ENCODE data around the gene NYNRIN. TPM values are rescaled to one million over a fixed set of nuclear protein-coding genes. Genes with fewer than 3 reads are reported as not detected.
"Not testable (repeated sequence)": the region's sequence is repeated elsewhere in the genome, so short reads cannot be mapped to it uniquely, and the experiment has no call there.

The NYNRIN gene
- total RNA-seq: 10 to 100 TPM in 2 of 4 donors, 1 to 10 TPM in 2; 3.2 to 15.5 (median 10.3) TPM

DNA sequence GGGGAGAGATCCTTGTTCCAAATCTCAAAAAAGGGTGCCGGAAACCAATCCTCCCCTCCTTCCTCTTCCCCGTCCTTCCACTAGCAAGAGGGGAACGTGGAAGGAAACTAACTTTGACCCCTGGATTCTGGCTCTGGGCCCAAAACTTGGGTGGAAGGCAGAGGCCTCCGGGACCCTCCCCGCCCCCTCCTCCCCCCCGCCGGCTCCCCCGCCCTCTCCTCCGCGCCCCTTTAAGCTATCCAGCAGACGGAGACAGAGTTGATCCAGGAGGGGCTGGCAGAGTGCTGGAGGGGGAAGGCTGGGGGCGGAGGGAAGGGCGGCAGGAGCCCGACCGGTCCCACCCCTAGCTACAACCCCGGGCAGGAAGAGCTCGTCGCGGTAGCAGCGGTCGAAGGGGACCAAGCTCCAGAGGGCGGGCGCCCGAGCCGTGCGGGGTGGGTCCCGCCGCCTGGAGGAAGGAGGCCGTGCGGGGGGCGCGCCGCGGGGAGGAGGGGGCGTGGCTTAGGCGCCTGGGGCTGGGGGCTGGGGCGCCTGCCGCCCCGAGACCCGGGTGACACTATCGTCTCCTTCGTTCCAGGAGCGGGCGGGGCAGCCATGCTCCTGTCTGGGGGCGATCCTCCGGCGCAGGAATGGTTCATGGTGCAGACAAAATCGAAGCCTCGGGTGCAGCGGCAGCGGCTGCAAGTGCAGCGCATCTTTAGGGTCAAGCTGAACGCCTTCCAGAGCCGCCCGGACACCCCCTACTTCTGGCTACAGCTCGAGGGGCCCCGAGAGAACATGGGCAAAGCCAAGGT is at the start of gene NYNRIN:
TSS of gene NYNRIN (plus strand) at position 351 of the 794 bp plus-strand sequence. CDS start at position 595, 244 bp downstream.
- Histone ChIP-seq H3K4me1 (peaks cover 0 to 35% (median 5%) of the 10 kb centered on the region in 4 donors), H3K4me3 (peak within 1 kb of the TSS; percentile 46 to 76 (median 57)), H3K36me3 (no peaks in the 10 kb centered on the region), H3K27ac (peak within 1 kb of the TSS; percentile 53 to 81 (median 62)), H3K9me3 (no peaks in the 10 kb centered on the region), H3K27me3 (no peaks in the 10 kb centered on the region)
- peak; percentile 18 to 63 (median 62) for DNase-seq
- TF ChIP-seq POLR2A (IDR thresholded peaks at IDR 0.05): no peak
- TF ChIP-seq, protein P1, sequence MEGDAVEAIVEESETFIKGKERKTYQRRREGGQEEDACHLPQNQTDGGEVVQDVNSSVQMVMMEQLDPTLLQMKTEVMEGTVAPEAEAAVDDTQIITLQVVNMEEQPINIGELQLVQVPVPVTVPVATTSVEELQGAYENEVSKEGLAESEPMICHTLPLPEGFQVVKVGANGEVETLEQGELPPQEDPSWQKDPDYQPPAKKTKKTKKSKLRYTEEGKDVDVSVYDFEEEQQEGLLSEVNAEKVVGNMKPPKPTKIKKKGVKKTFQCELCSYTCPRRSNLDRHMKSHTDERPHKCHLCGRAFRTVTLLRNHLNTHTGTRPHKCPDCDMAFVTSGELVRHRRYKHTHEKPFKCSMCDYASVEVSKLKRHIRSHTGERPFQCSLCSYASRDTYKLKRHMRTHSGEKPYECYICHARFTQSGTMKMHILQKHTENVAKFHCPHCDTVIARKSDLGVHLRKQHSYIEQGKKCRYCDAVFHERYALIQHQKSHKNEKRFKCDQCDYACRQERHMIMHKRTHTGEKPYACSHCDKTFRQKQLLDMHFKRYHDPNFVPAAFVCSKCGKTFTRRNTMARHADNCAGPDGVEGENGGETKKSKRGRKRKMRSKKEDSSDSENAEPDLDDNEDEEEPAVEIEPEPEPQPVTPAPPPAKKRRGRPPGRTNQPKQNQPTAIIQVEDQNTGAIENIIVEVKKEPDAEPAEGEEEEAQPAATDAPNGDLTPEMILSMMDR (IDR thresholded peaks at IDR 0.05): no peak

DNA sequence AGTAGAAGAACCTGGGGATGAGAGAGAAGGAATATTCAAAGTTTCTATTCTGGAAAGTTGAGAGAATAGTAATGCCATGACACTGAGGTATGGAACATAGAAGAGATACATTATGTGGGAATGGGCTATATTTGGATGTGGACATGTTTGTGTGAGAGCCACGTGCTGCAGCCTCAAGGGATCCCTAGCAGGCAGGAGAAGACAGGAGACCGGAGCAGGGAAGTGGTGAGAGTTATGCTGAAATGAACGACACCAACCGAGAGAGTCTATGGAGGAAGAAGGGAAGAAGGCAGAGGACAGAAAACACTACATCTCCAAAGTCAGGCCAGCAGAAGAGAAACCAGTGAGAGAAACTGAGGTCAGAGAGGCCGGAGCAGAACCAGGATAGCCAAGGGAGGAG is 49.1 kb upstream of the NYNRIN start:
- peaks cover 0 to 17% (median 0%) of the 10 kb centered on the region in 4 donors for H3K4me1 ChIP-seq
- H3K27me3 ChIP-seq: no peaks in the 10 kb centered on the region
- no peaks in the 10 kb centered on the region for H3K36me3 ChIP-seq
- DNase-seq: no peak
- no peak overlapping the region for H3K27ac ChIP-seq
- no peaks in the 10 kb centered on the region for H3K9me3 ChIP-seq
- no peak overlapping the region for H3K4me3 ChIP-seq
- TF ChIP-seq, protein P1 (IDR thresholded peaks at IDR 0.05): no peak
- no peak for TF ChIP-seq POLR2A (IDR thresholded peaks at IDR 0.05)

DNA sequence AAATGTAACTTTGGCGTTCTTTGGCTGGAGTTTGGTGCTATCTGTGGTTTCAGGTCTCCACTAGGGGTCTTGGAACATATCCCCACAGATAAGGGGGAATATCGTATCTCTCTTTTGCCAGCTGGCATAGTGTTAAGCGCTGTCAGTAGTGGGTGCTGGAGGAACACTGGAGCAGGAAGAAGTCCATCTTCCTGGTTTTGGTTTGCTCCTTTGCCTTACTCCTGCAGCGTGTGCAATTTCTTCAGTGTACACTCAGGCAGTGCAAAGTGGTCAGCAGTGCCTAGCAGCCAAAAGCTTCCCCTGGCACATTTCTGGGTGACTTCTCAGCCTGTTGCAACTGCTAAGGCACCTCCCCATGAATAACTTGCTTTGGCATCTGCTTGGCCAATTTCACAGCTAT is 47.3 kb upstream of the NYNRIN start:
- DNase-seq: no peak
- TF ChIP-seq POLR2A (IDR thresholded peaks at IDR 0.05): no peak
- TF ChIP-seq, protein P1 (IDR thresholded peaks at IDR 0.05): no peak
- no peak overlapping the region for H3K4me3 ChIP-seq
- H3K9me3 ChIP-seq: no peaks in the 10 kb centered on the region
- H3K27ac ChIP-seq: no peak overlapping the region
- H3K4me1 ChIP-seq: peaks cover 0 to 17% (median 0%) of the 10 kb centered on the region in 4 donors
- H3K36me3 ChIP-seq: no peaks in the 10 kb centered on the region
- no peaks in the 10 kb centered on the region for H3K27me3 ChIP-seq

DNA sequence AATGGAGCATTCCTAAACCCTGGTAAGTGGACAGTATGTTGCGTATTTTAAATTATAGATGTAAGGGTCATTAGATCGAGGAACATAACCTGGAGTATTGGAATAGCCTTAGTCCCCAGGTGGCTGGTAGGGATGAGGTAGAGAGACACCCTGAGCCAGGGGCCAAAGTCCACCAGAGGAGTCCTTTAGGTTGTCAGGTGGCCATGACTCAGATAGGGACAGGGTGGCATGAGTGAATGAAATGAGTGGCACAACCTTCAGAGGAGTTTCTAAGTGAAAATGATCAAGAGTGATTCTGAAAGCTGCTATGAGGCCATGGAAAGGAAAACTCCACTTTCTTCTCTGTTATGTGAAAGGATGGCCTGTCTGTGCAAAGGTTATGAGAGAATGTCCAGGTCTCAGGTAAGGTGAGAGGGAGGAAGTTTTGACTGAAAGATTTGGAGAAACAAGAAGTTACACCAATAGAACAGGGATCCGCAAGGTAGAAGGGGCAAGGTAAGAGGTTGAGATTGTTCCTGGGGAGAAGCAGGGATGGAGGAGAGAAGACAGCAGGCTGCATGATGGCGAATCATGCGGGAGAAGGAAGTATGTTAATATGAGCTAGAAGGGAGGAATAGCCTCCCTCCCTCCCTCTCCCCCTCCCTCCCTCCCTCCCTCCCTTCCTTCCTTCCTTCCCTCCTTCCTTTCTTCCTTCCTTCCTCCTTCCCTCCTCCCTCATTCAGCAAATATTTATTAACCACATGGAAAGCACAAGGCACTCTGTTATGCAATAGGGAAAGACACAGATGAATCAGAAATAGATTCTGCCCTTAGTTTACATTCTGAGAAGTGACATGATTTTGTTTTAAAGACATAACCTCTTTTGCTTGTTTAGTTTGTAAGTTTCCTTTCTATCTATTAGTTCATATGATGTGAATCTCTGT is 45.0 kb upstream of the NYNRIN start:
- no peaks in the 10 kb centered on the region for H3K36me3 ChIP-seq
- no peak for TF ChIP-seq POLR2A (IDR thresholded peaks at IDR 0.05)
- TF ChIP-seq, protein P1 (IDR thresholded peaks at IDR 0.05): no peak
- no peaks in the 10 kb centered on the region for H3K9me3 ChIP-seq
- H3K4me3 ChIP-seq: no peak overlapping the region
- peaks cover 0 to 8% (median 0%) of the 10 kb centered on the region in 4 donors for H3K4me1 ChIP-seq
- H3K27me3 ChIP-seq: no peaks in the 10 kb centered on the region
- peak in 2 of 3 donors; percentile 78 to 89 for DNase-seq
- H3K27ac ChIP-seq: peak overlapping the region in 3 of 4 donors; percentile 43 to 81 (median 71)

DNA sequence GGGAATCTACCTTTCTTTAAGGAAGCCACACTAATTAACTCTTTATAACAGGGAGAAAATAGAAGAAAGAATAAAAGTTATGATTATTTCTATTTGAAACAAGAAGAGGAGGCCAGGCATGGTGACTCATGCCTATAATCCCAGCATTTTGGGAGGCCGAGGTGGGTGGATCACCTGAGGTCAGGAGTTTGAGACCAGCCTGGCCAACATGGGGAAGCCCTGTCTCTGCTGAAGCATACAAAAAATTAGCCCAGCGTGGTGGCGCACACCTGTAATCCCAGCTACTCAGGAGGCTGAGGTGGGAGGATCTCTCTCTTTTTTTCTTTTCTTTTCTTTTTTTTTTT is 44.3 kb upstream of the NYNRIN start:
- DNase-seq, H3K4me3 ChIP-seq, H3K36me3 ChIP-seq, H3K27me3 ChIP-seq, H3K9me3 ChIP-seq, H3K4me1 ChIP-seq: not testable (repeated sequence)
- peak overlapping the region in 3 of 4 donors; percentile 24 to 81 (median 71) for H3K27ac ChIP-seq

All from Peyer's patch (tissue), 4 donors.